ENCODE data around the gene PMCH.

GRCh38 chr12:102172436-102172835 lies 25.2 kb downstream of the PMCH start:
- no peak for TF ChIP-seq POLR2A (IDR thresholded peaks at IDR 0.05)
- no peak for TF ChIP-seq CTCF (IDR thresholded peaks at IDR 0.05)
